ENCODE data around the gene CAPRIN1.

Gene CAPRIN1, protein sequence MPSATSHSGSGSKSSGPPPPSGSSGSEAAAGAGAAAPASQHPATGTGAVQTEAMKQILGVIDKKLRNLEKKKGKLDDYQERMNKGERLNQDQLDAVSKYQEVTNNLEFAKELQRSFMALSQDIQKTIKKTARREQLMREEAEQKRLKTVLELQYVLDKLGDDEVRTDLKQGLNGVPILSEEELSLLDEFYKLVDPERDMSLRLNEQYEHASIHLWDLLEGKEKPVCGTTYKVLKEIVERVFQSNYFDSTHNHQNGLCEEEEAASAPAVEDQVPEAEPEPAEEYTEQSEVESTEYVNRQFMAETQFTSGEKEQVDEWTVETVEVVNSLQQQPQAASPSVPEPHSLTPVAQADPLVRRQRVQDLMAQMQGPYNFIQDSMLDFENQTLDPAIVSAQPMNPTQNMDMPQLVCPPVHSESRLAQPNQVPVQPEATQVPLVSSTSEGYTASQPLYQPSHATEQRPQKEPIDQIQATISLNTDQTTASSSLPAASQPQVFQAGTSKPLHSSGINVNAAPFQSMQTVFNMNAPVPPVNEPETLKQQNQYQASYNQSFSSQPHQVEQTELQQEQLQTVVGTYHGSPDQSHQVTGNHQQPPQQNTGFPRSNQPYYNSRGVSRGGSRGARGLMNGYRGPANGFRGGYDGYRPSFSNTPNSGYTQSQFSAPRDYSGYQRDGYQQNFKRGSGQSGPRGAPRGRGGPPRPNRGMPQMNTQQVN

GRCh38 chr11:34051349-34052035, at the start of gene CAPRIN1:
CAPRIN1 (plus strand) TSS chr11:34051731; CDS start chr11:34052421, 690 bp downstream.
- peak; percentile 72 for DNase-seq (ENCODE audit: low read depth)

DNA sequence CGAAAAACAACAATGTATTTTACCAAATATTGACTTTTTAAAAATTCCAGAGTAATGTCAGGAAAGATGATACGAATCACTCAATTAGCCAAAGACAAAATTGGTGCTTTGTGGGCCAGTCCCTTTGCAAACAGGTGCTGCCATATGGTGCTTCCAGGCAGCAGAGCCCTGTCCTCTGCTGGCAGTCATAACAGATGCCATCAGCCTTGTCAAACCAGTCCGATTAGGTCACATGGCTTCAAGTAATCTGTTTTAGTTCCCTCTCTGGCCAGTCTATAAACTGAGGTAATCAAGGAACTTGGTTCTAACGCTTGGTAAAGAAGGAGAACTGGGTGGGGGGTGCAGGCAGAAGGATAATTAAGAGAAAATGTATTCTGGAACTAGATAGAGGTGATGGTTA, 49.1 kb upstream of the CAPRIN1 start:
- DNase-seq (ENCODE audit: low read depth): no peak

DNA sequence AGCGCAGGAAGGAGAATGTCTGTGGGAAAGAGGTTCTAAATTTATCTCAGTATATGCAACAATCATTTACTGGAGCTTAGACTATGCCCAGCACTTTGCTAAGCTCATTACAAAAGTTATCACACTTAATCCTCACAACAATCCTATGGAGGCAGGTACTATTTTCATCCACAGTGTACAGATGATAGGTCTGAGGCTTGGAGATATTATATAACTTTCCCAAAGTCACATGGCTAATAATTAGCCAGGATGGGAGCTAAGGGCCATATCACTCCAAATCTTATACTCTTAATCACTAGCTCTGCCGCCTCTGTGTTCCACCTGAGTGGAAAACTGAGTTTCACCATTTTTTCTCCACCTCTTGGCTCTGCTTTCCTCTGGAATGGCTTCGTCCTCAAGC, 47.3 kb upstream of the CAPRIN1 start:
- DNase-seq (ENCODE audit: low read depth): no peak

DNA sequence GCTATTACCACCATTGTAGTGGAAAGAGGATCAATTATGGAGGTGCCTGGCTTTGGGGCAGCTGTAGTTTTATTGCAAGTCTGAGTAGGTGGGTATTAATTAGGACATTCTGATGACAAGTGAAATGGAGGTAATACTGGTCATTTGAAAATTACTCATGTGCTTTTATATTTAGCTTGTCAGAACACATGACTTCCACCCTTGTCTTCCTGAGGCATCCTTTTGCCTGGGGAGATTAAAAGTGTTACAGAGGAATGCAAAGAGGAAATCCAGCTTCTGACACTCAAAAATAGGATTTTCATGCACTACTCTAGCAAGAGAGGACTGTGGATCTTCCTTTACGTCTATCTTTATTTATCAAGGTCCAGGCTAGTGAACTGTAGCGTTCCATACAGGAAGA, 44.7 kb upstream of the CAPRIN1 start:
- DNase-seq (ENCODE audit: low read depth): no peak

GRCh38 chr11:34012734-34013133, 38.8 kb upstream of the CAPRIN1 start:
- DNase-seq (ENCODE audit: low read depth): no peak

GRCh38 chr11:34013898-34014571, 37.5 kb upstream of the CAPRIN1 start:
- DNase-seq (ENCODE audit: low read depth): no peak

DNA sequence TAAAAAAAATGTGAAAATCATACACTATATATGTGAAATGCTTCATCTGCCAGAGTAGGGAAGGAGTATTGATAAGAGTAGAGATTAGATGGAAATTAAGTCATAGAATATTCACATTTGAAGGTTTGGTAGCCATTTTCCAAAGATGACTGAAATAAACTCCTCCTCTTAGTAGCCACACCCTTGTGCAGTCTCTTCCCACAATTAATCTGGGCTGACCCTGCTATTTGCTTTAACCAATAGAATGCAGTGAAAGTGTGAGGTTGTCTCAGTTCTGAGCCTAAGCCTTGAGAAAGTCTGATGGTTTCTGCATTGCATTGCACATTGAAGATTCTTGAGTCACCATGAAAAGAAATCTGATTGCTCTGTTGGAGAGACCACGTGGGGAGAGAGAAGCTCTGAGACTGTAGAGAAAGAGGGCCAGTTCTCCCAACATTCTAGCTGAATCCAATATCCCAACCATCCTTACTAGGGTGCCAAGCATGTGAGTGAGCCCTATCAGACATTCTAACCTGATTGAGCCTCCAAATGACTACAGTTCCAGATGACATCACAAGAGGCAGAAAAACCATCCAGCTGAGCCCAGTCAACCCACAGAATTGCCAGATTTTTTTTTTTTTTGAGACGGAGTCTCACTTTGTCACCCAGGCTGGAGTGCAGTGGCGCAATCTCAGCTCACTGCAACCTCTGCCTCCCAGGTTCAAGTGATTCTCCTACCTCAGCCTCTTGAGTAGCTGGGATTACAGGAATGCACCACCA, 29.4 kb upstream of the CAPRIN1 start:
- no peak for DNase-seq (ENCODE audit: low read depth)

DNA sequence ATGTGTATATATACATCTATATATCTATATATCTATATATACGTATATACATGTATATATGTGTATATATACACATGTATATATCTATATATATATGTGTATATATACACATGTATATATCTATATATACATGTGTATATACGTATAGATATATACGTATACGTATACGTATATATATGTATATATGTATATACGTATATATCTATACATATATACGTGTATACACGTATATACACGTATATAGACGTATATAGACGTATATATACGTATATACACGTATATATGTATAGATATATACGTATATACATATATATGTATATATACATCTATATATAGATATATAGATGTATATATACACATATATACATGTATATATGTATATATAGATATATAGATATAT, 25.1 kb upstream of the CAPRIN1 start:
- DNase-seq (ENCODE audit: low read depth): no peak

DNA sequence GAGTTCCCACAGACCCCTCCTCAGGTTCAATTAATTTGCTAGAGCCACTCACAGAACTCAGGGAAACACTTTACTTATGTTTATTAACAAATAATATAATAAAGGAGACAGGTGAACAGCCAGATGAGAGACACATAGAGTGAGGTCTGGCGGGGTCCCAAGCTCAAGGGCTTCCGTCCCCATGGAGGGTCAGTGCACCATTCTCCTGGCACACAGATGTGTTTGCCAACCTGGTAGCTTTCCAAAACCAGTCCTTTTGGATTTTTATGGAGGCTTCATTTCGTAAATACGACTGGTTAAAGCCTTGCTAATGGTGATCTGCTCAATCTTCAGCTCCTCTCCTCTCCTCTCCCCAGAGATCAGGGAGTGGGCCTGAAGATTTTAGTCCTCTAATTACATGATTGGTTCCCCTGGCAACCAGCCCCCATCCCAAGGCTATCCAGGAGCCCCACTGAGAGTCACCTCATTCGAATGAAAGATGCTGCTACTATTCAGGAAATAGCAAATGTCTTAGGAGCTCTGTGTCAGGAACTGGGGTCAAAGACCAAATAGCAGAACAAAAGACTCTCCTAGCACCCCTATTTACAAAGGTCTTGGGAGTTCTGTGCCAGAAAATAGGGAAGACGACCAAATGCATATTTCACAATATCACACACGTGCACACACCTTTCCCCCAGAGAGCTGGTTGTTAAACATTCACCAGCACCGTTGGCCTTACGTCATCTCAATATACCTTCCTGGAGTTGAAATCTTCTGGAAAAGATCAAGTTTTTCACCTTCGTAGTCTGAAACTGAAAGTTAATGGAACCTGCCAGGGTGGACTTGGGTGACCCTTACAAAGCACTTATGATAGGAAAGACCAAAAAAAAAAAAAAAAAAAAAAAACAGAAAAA, 23.8 kb upstream of the CAPRIN1 start:
- no peak for DNase-seq (ENCODE audit: low read depth)

GRCh38 chr11:34028425-34028824, 23.1 kb upstream of the CAPRIN1 start:
- no peak for DNase-seq (ENCODE audit: low read depth)

DNA sequence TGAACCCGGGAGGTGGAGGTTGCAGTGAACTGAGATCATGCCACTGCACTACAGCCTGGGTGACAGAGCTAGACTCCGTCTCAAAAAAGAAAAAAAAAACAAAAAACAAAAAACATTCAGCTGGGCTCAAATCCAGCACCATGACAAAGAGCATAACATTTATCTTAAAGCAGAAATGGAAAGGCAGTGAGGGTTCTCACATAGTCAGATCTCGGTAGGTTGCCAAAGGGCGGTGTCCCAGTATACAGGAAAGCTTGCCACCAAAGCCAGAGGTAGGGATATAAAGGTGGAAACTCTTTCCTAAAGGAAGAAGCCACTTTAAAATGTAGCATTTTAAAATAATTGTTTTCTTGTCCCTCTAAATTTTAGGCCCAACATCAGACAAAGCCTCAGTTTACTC, 22.4 kb upstream of the CAPRIN1 start:
- no peak for DNase-seq (ENCODE audit: low read depth)

GRCh38 chr11:34030382-34030781, 21.1 kb upstream of the CAPRIN1 start:
- no peak for DNase-seq (ENCODE audit: low read depth)

DNA sequence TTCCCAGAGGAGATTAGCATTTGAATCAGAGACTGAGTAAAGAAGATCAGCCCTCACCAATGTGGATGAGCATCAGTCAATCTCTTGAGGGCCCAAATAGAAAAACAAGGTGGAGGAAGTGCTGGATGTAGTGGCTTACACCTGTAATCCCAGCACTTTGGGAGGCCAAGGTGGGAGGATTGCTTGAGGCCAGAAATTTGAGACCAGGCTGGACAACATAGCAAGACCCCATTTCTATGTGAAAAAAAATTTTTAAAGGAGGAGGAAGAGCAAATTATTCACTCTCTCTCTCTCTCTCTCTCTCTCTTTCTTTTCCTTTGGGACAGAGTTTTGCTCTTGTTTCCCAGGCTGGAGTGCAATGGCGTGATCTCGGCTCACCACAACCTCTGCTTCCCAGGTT, 18.1 kb upstream of the CAPRIN1 start:
- DNase-seq (ENCODE audit: low read depth): no peak

GRCh38 chr11:34034053-34034452, 17.5 kb upstream of the CAPRIN1 start:
- DNase-seq (ENCODE audit: low read depth): no peak

GRCh38 chr11:34036456-34036855, 15.1 kb upstream of the CAPRIN1 start:
- DNase-seq (ENCODE audit: low read depth): no peak

DNA sequence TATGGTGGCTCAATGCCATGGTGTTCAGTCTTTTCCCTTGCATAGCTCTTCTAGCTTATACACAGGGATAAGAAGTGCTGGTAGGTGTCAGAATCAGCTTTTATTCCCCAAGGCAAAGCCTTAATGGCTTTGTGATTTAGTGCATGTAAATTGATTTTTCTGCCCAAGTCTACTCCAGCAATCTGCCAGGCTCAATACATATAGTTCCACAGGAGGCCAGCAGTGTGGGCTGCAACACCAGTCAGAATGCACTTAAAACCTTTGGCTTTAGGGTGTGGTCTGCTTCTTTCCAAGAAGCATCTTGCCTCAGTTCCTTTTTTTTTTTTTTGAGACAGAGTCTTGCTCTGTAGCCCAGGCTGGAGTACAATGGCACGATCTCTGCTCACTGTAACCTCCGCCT, 14.5 kb upstream of the CAPRIN1 start:
- DNase-seq (ENCODE audit: low read depth): no peak

- no peak for DNase-seq (ENCODE audit: low read depth)
These were observed 11.0 kb upstream of the CAPRIN1 start for GRCh38 chr11:34040571-34040970.

- no peak for DNase-seq (ENCODE audit: low read depth)
These were observed 6.7 kb upstream of the CAPRIN1 start for GRCh38 chr11:34044664-34045485.

GRCh38 chr11:34049028-34049427, 2.5 kb upstream of the CAPRIN1 start:
- DNase-seq (ENCODE audit: low read depth): no peak
